GM10266 (cell line): ENCODE measurements around the gene EIF4EBP2.
A peak's percentile ranks its signal among the peaks of the same experiment; 100 is the strongest.

Experiments
- DNase-seq: peaks from one replicate; pipeline ENCODE4 v3.0.0; 2012; ENCODE audit errors: extremely low spot score
- CTCF ChIP-seq: IDR thresholded peaks from 2 replicates; pipeline ENCODE4 v1.5.1; 2012; ENCODE audit warnings: mild to moderate bottlenecking, low read depth; ENCODE audit not compliant: control insufficient read depth, insufficient read depth; ENCODE audit errors: missing control alignments

The EIF4EBP2 gene

GRCh38 chr10:70404036-70404786 lies at the start of gene EIF4EBP2:
EIF4EBP2 (plus strand) TSS chr10:70404145; CDS start chr10:70404402, 257 bp downstream.
- TF ChIP-seq CTCF, result no peak
- DNase-seq, result peak; percentile 97

- no peak for DNase-seq
- no peak for TF ChIP-seq CTCF
These were observed 49.4 kb upstream of the EIF4EBP2 start for GRCh38 chr10:70354556-70354955.

GRCh38 chr10:70355051-70356021 lies 48.6 kb upstream of the EIF4EBP2 start:
- no peak for TF ChIP-seq CTCF
- DNase-seq, result peak; percentile 60

GRCh38 chr10:70357565-70357964 lies 46.4 kb upstream of the EIF4EBP2 start:
- TF ChIP-seq CTCF, result no peak
- no peak for DNase-seq

- DNase-seq, result no peak
- TF ChIP-seq CTCF, result no peak
These were observed 45.5 kb upstream of the EIF4EBP2 start for GRCh38 chr10:70358446-70358845.

- no peak for DNase-seq
- no peak for TF ChIP-seq CTCF
These were observed 44.9 kb upstream of the EIF4EBP2 start for GRCh38 chr10:70359017-70359550.
